HEK293T (cell line): ENCODE measurements around the gene ANKRD44.

Experiments used
- ELF4 ChIP-seq: fragments of 450-650 bp; IDR thresholded peaks from 2 replicates; pipeline ENCODE4 v1.6.1; 2017; ENCODE audit warnings: antibody characterized with exemption
- FOXA1 ChIP-seq: fragments of 450-650 bp; IDR thresholded peaks from 2 replicates; pipeline ENCODE4 v1.6.1; 2016; ENCODE audit warnings: mild to moderate bottlenecking
- LEF1 ChIP-seq: fragments of 450-650 bp; IDR thresholded peaks from 2 replicates; pipeline ENCODE4 v1.6.1; 2017; ENCODE audit warnings: mild to moderate bottlenecking, borderline replicate concordance
- SP1 ChIP-seq: fragments of 450-650 bp; IDR thresholded peaks from 2 replicates; pipeline ENCODE4 v1.6.1; 2017
- TARDBP ChIP-seq: fragments of 450-650 bp; IDR thresholded peaks from 2 replicates; pipeline ENCODE4 v1.6.1; 2016

DNA sequence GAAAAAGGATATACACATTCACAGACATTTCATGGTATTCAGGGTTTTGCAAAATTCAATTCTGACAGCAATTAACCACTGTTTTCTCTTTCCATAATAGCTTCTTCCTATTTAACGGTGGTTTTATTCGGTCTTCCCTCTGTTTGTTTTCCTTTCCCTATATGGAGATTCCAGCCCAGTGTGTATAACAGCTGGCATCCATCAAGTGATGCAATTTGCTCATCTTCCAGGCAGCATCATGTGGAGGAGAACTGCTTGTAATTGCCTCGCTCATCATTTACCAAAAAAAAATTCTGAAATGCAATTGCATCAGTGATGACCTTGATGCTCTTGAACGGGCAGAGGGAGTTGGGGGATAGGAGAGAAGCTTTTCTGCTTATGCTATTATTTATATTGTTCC is 218.1 kb downstream of the ANKRD44 start:
- TF ChIP-seq SP1, result no peak
- TF ChIP-seq FOXA1, result no peak
- no peak for TF ChIP-seq ELF4
- TF ChIP-seq TARDBP, result no peak
- TF ChIP-seq LEF1, result no peak
